Measurements from ENCODE around the gene P2RX1.
A peak's percentile ranks its signal among the peaks of the same experiment; 100 is the strongest.
"Not testable (repeated sequence)": the region's sequence is repeated elsewhere in the genome, so short reads cannot be mapped to it uniquely, and the experiment has no call there.

Gene P2RX1

DNA sequence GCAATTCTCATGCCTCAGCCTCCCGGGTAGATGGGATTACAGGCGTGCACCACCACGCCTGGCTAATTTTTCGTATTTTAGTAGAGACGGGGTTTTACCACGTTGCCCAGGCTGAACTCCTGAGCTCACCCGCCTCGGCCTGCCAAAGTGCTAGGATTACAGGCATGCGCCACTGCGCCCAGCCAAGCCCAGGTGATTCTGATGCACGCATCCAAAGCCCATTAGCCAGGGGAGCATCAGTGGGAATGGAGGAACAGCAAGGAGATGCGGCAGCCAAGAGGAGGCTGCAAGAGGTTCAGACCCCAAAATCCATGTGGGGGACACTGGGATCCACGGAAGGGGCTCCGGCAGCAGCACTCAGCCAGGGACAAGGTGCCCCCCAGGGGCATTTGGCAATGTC, 35.9 kb upstream of the P2RX1 start:
- DNase-seq (ENCODE audit: low spot score), result no peak
- FAIRE-seq, result no peak

DNA sequence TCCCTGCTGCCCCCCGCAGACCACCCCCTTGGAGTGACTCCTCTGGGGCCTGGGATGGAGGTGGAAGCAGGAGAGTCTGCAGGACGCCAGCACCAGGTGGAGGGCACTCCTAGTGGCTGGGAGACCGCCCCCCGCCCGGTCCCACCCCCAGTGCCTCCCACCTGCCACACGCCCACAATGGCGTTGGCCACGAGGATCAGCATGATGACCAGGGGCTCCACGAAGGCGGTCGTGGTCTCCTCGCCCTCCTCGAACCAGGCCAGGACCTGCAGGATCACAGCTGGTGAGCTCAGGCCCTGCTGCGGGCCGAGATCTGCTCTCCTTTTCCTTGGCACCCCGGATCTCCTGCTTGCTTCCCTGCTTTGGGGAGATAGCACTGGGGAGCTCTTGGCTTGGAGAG, 35.2 kb upstream of the P2RX1 start:
- FAIRE-seq (no peak), DNase-seq (ENCODE audit: low spot score) (no peak)

DNA sequence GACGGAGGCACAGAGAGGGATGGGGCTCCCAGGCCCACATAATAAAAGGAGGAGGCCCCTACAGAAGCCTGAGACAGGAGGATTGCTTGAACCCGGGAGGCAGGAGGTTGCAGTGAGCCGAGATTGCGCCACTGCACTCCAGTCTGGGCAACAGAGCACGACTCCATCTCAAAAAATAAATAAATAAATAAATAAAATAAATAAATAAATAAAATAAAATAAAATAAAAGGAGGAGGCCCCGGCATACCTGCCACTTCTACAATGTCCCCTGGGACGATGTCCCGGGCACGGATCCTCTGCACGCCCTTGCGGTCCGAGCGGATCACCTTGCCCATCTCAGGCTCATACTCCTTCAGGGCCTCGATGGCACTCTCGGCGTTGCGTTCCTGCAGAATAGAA, 34.7 kb upstream of the P2RX1 start:
- DNase-seq (ENCODE audit: low spot score) (no peak), FAIRE-seq (no peak)

DNA sequence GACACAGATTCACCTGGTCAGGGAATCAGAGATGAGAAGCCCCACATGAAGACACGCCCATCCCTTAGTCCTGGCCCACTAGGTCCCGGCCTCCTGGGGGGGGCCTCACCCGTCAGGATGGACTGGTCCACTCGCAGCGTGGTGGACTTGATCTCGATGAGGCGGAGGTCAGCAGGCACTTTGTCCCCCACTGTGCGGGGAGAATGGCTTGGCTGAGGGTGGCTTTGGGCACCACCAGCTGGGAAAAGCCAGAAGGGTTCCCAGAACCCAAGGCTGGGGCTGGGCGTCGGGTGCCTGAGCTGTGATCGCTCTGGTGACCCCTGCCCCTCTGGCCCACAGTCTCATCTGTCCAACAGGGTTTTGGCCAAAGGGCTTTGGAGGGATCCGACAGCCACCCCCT, 34.3 kb upstream of the P2RX1 start:
- FAIRE-seq (no peak), DNase-seq (ENCODE audit: low spot score) (no peak)

DNA sequence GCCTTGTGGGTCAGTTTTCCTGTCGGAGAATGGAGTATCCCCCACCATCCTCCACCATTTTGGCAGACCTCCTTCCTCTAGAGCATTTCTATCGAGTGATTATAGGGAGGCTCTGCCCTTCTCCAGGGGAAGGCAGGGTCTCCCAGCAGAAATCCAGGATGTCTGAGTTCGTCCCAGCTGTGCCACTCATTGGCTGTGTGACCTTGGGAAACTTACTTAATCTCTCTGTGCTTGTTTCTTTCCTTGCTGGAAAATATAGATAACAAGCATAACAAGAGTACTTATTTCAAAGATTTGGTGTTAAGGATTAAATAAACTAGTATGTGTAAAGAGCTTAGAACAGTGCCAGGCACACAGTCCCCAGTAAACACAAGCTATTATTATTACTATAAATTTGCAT, 33.2 kb upstream of the P2RX1 start:
- no peak for DNase-seq (ENCODE audit: low spot score)
- no peak for FAIRE-seq

DNA sequence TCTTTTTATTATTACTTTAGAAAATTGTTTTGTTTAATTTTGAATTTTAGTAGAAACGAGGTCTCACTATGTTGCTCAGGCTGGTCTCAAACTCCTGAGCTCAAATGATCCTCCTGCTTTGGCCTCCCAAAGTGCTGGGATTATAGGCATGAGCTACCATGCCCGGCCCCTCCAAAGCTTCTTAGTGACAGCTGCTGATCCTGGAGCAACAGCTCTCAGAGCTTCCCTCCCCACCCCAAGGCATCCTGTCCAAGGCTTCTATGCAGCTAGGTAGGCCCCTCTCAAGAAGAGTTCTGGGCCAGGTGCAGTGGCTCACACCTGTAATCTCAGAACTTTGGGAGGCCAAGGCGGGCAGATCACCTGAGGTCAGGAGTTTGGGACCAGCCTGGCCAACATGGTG, 32.3 kb upstream of the P2RX1 start:
- FAIRE-seq, result not testable (repeated sequence)

DNA sequence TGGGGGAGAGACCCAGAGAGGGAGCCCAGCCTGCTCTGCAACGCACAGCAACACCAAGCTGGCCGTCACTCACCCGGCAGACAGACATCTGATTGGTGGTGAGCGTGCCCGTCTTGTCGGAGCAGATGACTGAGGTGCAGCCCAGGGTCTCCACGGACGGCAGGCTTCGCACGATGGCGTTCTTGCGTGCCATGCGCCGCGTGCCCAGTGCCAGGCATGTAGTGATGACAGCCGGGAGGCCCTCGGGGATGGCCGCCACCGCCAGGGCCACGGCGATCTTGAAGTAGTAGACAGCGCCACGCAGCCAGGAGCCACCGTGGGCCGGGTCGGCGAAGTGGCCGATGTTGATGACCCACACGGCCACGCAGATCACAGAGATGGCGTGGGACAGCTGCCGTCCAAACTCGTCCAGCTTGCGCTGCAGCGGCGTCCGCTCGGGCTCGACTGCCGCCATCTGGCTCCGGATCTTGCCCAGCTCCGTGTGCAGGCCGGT, 31.1 kb upstream of the P2RX1 start:
- no peak for DNase-seq (ENCODE audit: low spot score)
- no peak for FAIRE-seq

More for the DNA sequence above, 32.3 kb upstream of the P2RX1 start:
- not testable (repeated sequence) for DNase-seq (ENCODE audit: low spot score)

DNA sequence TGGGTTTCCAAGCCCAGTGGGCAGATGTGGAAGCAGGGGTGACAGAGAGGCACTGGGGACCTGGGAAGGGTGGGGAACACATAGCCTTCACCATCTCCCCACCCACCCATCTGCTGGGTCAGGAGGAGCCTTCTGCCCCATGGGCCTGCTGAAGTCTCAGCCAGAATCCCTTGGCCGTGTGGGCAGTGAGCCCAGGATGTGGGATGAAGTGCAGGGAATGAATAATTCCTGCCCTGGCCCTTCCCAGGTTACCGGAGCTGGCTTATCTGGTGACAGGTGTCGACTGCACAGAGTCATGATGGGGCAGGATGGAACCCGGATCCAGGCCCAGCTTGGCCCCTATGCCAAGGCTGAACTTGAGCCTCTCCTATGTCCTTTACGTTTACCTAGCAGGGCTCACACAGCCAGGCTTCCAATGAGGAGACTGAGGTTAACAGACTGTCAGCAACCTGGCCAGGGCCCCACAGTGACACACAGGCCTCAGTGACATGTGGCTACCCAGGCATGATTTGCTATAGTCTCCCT, 30.5 kb upstream of the P2RX1 start:
- no peak for FAIRE-seq
- no peak for DNase-seq (ENCODE audit: low spot score)

DNA sequence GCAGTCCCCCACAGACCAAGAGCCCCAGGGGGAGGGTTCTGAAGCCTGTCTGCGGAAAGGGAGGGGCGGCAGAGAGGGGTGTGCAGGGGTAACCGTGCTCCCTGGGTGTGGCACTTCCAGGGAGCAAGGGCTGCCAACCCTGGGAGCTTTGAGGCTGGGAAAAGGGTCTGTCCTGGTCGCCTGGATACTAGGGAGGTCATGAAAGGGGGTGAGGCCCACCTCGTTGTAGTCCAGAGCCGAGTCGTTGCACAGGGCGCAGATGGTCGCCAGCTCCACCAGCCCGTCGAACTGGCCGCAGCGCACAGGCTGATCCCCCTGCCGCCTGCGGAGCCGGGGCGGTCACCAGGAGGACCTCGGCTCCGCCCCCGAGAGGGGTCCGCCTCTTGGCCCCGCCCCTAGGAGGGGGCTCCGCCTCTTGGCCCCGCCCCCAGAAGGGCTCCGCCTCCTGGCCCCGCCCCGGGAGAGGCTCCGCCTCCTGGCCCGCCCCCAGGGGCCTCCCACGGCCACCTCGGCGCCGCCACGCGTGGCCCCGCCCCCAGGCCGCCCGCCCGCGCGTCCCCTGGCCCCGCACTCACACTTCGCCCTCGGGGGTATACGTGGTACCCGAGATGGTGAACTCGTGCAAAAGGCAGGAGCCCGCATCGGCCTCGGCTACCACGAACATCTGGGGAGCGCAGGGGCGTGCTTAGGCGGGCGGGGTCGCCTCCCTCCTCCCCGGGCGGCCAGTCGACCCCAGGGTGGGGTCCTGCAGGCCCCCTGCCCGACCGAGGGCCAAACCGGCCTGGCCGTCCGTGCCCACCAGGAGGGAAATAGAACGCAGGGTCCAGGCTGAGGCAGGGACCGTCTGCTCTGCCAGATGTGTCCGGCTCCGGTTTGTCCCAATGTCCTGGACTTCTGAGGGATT, 28.5 kb upstream of the P2RX1 start:
- DNase-seq (ENCODE audit: low spot score), result peak; percentile 46

DNA sequence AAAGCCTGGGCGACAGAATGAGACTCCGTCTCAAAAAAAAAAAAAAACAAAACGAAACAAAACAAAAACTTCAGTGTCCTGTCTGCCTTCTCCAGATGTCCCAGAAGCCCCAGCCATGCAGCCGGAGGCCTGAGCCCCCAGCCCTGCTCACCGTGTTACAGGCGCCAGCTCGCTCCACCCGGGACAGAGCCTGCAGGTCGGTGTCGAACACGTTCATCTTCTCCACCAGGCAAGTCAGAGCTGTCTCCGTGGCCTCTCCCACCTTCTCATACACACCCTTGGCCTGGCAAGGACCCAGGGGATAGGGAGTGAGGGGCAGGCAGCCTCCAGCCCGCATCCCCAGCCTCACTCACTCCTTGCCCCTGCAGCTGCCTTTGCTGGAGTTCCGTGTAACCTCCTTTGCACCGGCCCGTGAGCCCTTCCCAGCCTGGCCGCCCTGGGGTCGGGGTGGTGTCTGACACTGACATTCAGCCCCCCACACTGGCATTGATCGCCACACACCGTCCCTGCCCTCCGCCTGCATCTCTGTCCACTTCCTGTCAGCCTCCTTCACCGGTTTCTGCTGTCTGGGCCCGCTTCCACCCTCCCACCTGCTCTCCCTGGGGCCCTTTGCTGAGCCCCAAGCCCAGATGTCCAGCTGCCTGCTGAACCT, 27.1 kb upstream of the P2RX1 start:
- FAIRE-seq, result no peak
- DNase-seq (ENCODE audit: low spot score), result no peak

More for the DNA sequence above, 28.5 kb upstream of the P2RX1 start:
- no peak for FAIRE-seq

DNA sequence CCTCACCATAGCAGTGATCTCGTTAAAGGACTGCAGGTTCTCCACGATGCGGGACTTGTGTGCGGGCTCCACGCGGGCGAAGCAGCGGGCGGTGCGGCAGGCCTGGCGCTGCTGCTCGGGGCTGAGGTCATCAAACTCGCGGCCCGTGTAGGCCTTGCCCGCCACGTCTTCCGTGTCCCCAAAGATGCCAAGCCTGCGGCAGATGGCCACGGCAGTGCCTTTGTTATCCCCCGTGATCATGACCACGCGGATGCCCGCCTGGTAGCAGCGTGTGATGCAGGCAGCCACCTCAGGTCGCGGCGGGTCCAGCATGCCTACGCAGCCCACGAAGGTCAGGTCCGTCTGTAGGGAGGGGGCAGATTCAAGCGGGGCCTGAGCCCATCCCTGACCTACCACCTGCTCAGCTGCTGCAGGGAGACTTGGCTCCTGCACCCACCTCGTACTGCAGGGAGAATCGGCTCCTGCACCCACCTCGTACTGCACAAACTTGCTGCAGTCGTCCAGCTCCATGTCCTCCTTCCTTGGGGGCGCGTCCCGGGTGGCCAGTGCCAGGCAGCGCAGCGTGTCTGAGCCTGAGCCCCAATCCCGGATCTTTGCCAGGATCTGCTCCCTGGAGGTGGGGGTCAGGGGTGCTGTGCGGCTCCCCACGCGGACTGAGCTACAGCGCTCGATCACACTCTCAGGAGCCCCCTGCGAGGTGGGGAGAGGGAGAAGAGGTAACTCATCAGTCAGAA, 24.9 kb upstream of the P2RX1 start:
- FAIRE-seq (no peak), DNase-seq (ENCODE audit: low spot score) (no peak)

DNA sequence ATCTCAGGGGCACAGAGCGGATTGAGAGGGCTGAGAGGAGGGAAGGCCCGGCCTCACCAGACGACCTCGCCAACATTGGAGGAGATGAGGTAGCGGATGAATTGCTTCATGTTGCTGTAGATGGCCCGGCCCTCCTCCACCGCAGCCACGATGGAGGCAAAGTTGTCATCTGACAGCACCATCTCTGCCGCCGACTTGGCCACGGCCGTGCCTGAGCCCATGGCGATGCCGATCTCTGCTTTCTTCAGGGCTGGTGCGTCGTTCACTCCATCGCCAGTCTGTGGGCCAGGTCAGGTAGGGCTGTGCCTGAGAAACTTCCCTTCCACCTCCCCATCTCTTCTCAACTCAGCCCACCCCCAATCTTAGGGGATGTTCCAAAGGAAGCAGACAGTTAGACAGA, 21.1 kb upstream of the P2RX1 start:
- FAIRE-seq (no peak), DNase-seq (ENCODE audit: low spot score) (no peak)

DNA sequence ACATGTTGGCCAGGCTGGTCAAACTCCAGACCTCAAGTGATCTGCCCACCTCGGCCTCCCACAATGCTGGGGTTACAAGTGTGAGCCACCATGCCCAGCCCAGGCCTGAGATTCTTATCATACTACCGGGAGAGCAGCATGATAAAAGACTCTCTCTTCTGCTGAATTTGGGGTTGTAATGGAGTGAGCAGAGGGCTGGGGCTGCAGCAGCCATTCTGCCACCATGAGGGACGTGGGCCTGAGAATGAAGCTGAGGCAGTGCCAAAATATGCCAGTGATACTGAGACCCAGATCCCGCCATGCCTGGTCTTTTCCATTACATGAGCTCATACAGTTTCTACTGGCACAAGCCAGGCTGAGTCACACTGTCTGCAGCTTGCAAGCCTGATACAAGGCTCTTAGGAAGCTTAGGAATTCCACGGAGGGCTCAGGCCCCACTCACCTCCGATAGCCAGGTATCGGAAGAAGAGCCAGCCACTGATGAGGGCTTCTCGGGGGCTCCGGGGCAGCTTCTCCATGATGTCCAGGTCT, 19.6 kb upstream of the P2RX1 start:
- DNase-seq (ENCODE audit: low spot score) (no peak), FAIRE-seq (no peak)

DNA sequence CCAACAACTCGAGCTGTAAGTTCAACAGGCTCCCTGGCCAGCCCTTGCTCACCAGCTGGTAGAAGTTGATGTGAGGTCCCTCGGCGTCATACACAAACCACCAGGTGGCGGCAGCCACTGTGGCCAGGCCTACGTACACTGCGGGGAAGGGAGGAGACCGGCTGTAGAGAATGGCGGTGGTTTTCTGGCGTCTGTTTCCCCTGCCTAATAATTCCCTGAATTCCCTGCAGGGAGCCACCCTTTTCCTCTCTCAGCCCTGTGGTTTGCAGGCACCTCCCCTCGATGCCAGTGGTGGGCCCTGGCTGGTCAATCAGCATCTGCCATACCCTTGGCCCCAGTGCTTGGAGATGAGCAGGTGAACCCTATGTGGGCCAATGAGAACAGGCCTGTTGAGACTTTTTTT, 18.9 kb upstream of the P2RX1 start:
- FAIRE-seq, result no peak
- DNase-seq (ENCODE audit: low spot score), result no peak

DNA sequence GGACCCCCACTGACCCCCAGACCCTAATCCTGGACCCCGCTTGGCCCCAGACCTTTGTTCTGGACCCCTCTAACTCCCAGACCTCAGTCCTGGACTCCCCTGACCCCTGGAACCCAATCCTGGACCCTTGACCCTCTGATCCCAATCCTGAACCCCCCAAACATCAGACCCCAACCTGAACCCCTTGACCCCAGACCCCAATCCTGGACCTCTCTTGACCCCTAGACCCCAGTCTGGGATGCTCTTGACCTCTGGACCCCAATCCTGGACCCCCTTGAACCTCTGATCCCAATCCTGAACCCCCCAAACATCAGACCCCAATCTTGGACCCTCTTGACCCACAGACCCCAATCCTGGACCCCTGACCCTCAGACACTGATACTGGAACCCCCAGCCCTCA, 13.5 kb upstream of the P2RX1 start:
- no peak for FAIRE-seq
- DNase-seq (ENCODE audit: low spot score), result no peak

DNA sequence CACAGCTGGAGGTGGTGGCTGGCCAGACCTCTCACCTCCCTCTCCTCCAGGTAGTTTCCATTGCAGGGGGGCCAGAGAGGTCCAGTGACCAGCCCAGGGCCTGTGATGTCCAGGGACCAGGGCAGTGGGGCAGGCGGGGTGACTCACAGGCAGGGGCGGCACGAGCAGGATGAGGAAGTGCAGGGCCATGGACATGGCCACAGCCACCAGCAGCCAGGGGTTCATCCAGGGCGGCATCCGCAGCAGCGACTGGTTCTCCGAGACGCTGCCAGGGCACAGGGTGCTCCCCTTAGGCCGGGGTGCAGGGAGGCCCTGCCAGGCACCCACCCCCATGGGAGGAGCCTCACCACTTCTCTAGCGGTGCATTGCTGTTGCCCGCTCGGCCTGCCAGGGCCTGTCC, 12.9 kb upstream of the P2RX1 start:
- DNase-seq (ENCODE audit: low spot score) (no peak), FAIRE-seq (no peak)

DNA sequence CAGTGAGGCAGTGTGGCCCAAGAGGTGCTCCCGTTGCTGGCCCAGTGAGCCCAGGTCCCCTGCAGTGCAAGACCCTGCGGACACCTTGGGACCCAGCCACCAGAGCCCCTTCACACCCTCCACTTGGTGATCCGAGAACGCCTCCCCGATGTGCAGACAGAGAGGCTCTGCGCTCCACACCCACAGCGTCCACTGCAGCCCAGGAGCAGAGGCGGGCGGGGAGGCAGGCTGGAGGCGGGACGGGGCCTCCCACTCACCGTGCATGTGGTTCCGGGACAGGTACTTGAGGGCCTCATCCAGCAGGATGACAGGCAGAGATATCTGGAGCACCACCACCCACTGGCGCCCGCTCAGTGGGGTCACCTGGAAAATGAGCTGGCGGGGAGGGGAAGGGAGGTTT, 12.1 kb upstream of the P2RX1 start:
- no peak for FAIRE-seq
- no peak for DNase-seq (ENCODE audit: low spot score)

DNA sequence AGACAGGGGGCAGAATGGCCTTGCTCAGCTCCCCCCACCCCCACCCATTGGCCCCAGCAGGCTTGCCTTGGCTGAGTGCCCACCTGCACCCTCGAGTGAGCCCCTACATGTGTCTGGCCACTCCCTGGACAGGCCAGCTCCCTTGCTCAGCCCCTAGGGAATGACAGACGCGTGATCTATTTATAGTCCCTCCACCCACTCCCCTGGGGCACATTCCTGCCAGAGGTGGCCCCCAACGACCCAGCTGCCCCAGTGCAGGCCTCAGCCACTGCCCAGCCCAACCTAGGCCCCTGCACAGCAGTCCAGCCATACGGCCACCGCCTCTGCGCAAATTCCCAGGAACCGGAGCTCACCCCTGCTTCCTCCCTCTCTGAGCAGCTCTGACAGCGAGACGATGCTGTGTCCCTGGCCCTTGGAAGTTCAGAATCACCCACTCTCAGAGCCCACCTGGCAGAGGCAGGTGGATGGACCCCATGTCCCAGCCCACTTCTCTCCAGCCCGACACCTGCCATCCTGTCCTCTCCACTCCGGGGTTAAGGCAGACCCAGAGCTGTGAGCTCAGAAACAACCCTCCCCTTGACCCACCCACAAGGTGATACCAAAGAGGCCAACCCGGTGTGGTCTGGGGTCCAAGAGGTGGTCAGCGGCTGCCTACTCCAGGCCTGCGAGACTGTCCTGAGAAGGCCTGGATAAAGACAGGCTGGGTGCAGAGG, 11.5 kb upstream of the P2RX1 start:
- no peak for FAIRE-seq
- no peak for DNase-seq (ENCODE audit: low spot score)

DNA sequence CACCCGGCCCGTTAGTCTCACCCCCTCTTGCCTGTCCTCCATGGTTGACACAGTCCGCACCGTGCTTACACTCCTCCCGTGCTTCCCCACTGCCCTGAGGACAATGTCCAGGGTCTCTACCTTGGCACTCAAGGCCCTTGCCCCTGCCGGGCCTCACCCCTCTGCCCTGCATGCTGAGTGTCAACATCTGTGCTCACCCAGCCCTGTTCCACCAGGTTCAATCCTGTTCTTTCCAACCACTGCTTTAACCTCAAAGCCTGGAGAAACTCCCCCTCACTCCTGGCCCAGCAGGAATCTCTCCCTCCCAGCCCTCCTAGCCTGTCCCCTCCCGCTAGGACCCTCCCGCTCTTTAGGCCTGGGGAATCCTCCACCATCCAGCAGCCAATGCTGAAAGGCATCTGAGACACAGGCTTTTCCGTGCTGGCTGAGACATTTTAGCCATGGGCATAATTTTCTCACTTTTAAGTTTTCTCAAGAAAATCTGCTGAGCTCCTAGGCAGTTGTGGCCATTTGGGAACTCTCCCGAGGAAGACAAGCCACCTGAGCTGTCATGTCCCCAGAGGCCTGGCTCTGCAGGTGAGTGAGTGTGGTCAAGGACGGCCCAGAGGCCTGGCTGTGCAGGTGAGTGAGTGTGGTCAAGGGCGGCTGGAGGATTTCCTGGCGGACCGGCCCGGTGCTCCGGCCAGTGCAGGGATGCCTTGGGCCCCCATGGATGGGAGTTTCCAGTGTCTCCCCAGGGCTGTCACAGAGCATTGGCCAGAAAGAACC, 10.8 kb upstream of the P2RX1 start:
- DNase-seq (ENCODE audit: low spot score) (no peak), FAIRE-seq (no peak)

Measured in urothelium cell line (cell line).